ENCODE results near the gene RFX6. TPM values are rescaled to one million over a fixed set of nuclear protein-coding genes. Genes with fewer than 3 reads are reported as not detected.

The RFX6 gene
- total RNA-seq, 1 experiment from 2014 or later = not detected

- no CpG with 5 or more reads among the region's 6 CpGs for WGBS (ENCODE audit: extremely low coverage, insufficient read length, low lambda C conversion rate)
Observed at GRCh38 chr6:116928677-116929076, 51.6 kb downstream of the RFX6 start.

More at GRCh38 chr6:116928677-116929076, 51.6 kb downstream of the RFX6 start:
- no peaks in the 10 kb centered on the region for H3K27me3 Mint-ChIP-seq (ENCODE audit: low read depth)
- H3K27ac ChIP-seq (ENCODE audit: insufficient read length, low read depth, low read length) = no peak overlapping the region
- H3T11ph ChIP-seq (ENCODE audit: low read length) = no peak overlapping the region
- no peak overlapping the region for H2BK120ac ChIP-seq (ENCODE audit: low read depth, low read length, poor library complexity, severe bottlenecking)
- H3K23ac ChIP-seq (ENCODE audit: insufficient read length, low read depth, low read length) = no peak overlapping the region
- no peak for TF ChIP-seq CTCF (conservative IDR thresholded peaks at IDR 0.05)
- H3K4me2 ChIP-seq (ENCODE audit: insufficient read depth, insufficient read length, low read length) = no peak overlapping the region
- H3K4me3 Mint-ChIP-seq = no peak overlapping the region
- no peak overlapping the region for H3K18ac ChIP-seq (ENCODE audit: insufficient read length, low read depth, low read length)
- H3K9me3 Mint-ChIP-seq = no peaks in the 10 kb centered on the region
- no peak overlapping the region for H3K14ac ChIP-seq (ENCODE audit: insufficient read depth, low read length)
- H4K20me1 ChIP-seq (ENCODE audit: control insufficient read depth, insufficient read depth, insufficient read length) = no peaks in the 10 kb centered on the region
- no peak overlapping the region for H2BK20ac ChIP-seq (ENCODE audit: low read depth, low read length, poor library complexity, severe bottlenecking)
- H3K4me1 Mint-ChIP-seq = peaks cover 0 to 3% of the 10 kb centered on the region in 2 experiments; a peak in 1 of 4 replicates
- H2BK12ac ChIP-seq (ENCODE audit: insufficient read length, low read depth, low read length) = no peak overlapping the region
- no peak overlapping the region for H3K4ac ChIP-seq (ENCODE audit: low read depth, low read length)
- no peak overlapping the region for H2BK5ac ChIP-seq (ENCODE audit: insufficient read length, low read length)
- no peak overlapping the region for H4K91ac ChIP-seq (ENCODE audit: insufficient read length, low read depth, low read length)
- no peak overlapping the region for H3K56ac ChIP-seq (ENCODE audit: insufficient read length, low read depth, low read length)
- H3K9me3 ChIP-seq (ENCODE audit: control insufficient read depth, low read depth, low read length) = no peaks in the 10 kb centered on the region
- no peak for DNase-seq
- no peak overlapping the region for H3K9ac ChIP-seq (ENCODE audit: extremely low read depth, insufficient read length, low read length)
- no peak overlapping the region for H3K27ac Mint-ChIP-seq
- no peak overlapping the region for H2AFZ ChIP-seq (ENCODE audit: low read length)
- H3K27me3 ChIP-seq (ENCODE audit: insufficient read depth, low read length) = no peaks in the 10 kb centered on the region
- H2BK15ac ChIP-seq (ENCODE audit: low read depth, low read length) = no peak overlapping the region
- H3K4me1 ChIP-seq (ENCODE audit: insufficient read depth, low read length) = no peaks in the 10 kb centered on the region
- H4K8ac ChIP-seq (replicated peaks; ENCODE audit: insufficient read length, low read depth, low read length) = no peak overlapping the region
- no peaks in the 10 kb centered on the region for H3K79me1 ChIP-seq (ENCODE audit: insufficient read depth, low read depth, low read length, poor library complexity, severe bottlenecking)
- no peaks in the 10 kb centered on the region for H3K36me3 Mint-ChIP-seq (ENCODE audit: insufficient read depth in 1 of 3, low read depth in 3 of 3)
- no peak overlapping the region for H2AK5ac ChIP-seq (ENCODE audit: insufficient read length, low read length)
- no peak overlapping the region for H4K5ac ChIP-seq (ENCODE audit: insufficient read length, low read depth, low read length)
- no peaks in the 10 kb centered on the region for H3K79me2 ChIP-seq (ENCODE audit: insufficient read depth, low read length)
- no peaks in the 10 kb centered on the region for H3K23me2 ChIP-seq (ENCODE audit: insufficient read length, low read depth, low read length, poor library complexity, severe bottlenecking)

Measured in H9 (cell line).